Lung (tissue), 12 donors: Measurements from ENCODE around the gene OR6S1. TPM values are rescaled to one million over a fixed set of nuclear protein-coding genes. Genes with fewer than 3 reads are reported as not detected.

ENCODE experiments used
- ATAC-seq: fragments of 200-7000 bp; cut with Tn5 transposase; one replicate; pipeline ENCODE4 v1.9.1; 2020; ENCODE audit warnings: moderate number of reproducible peaks; ENCODE audit not compliant: insufficient read depth, low FRiP score
- DNase-seq, 3 donors: peaks; one replicate each; pipeline ENCODE4 v3.0.0-alpha.2; 2013 to 2017
- H3K27ac ChIP-seq, 2 donors: one replicate each; pipeline ENCODE4 v1.5.1; 2013; ENCODE audit warnings: mild to moderate bottlenecking in 2 of 2, moderate library complexity in 2 of 2, control low read depth in 1 of 2, inconsistent platforms in 1 of 2, low read depth in 1 of 2, low read length in 1 of 2
- H3K27me3 ChIP-seq, 3 donors: one replicate each; pipeline ENCODE4 v1.5.1; 2013; ENCODE audit warnings: low read length in 2 of 3; ENCODE audit not compliant: control insufficient read depth in 3 of 3, insufficient read depth in 3 of 3
- H3K36me3 ChIP-seq, 4 donors: one replicate each; pipeline ENCODE4 v1.5.1; 2013; ENCODE audit warnings: low read length in 4 of 4, mild to moderate bottlenecking in 1 of 4, moderate library complexity in 1 of 4; ENCODE audit not compliant: control insufficient read depth in 4 of 4, insufficient read depth in 4 of 4
- H3K4me1 ChIP-seq, 5 donors: one replicate each; pipeline ENCODE4 v1.5.1; 2013; ENCODE audit warnings: low read length in 5 of 5, mild to moderate bottlenecking in 2 of 5, moderate library complexity in 1 of 5; ENCODE audit not compliant: control insufficient read depth in 5 of 5, insufficient read depth in 5 of 5
- H3K4me3 ChIP-seq: one replicate; pipeline ENCODE4 v1.5.1; 2013; ENCODE audit warnings: mild to moderate bottlenecking, control low read depth, moderate library complexity
- H3K9ac ChIP-seq, 2 donors: one replicate each; pipeline ENCODE4 v1.5.1; 2013; ENCODE audit warnings: low read length in 2 of 2, control low read depth in 1 of 2; ENCODE audit not compliant: insufficient read depth in 1 of 2
- H3K9me3 ChIP-seq, 4 donors: one replicate each; pipeline ENCODE4 v1.5.1; 2013; ENCODE audit warnings: low read length in 3 of 4, mild to moderate bottlenecking in 1 of 4, moderate library complexity in 1 of 4; ENCODE audit not compliant: control insufficient read depth in 4 of 4, insufficient read depth in 3 of 4
- WGBS, 2 donors: extraction: QIAGEN DNeasy Blood & Tissue Kit; methylation state at CpG; one replicate each; pipeline ENCODE4 v1.1.7; 2013; 5-methylcytosine and 5-hydroxymethylcytosine counted together
- polyA plus RNA-seq, 2 donors: library from polyadenylated mRNA; stranded (reverse); fragments of 200-250 nt; gene quantifications; one replicate each; pipeline ENCODE4 v1.2.1, GENCODE V29; 2013
- total RNA-seq, 2 donors: library from RNA; depleted of rRNA in 1 of 2; stranded (reverse); fragments of >200 nt in 1 of 2; gene quantifications; one replicate each; pipeline ENCODE4 v1.2.1, GENCODE V29; 2014 to 2021
- TF ChIP-seq, protein P1 (sequence below): IDR thresholded peaks from 2 replicates; pipeline ENCODE4 v1.5.1; 2012; ENCODE audit warnings: mild to moderate bottlenecking; ENCODE audit errors: control extremely low read depth, extremely low read depth
- donor health status: control.
- donor health status: control.
- donor health status: Bipolar disorder and iron deficiency.
- donor health status: healthy.
- donor health status: DM: yes; HTN: yes; CAD: no.

OR6S1 gene
- total and polyA plus RNA-seq, 4 donors = not detected

DNA sequence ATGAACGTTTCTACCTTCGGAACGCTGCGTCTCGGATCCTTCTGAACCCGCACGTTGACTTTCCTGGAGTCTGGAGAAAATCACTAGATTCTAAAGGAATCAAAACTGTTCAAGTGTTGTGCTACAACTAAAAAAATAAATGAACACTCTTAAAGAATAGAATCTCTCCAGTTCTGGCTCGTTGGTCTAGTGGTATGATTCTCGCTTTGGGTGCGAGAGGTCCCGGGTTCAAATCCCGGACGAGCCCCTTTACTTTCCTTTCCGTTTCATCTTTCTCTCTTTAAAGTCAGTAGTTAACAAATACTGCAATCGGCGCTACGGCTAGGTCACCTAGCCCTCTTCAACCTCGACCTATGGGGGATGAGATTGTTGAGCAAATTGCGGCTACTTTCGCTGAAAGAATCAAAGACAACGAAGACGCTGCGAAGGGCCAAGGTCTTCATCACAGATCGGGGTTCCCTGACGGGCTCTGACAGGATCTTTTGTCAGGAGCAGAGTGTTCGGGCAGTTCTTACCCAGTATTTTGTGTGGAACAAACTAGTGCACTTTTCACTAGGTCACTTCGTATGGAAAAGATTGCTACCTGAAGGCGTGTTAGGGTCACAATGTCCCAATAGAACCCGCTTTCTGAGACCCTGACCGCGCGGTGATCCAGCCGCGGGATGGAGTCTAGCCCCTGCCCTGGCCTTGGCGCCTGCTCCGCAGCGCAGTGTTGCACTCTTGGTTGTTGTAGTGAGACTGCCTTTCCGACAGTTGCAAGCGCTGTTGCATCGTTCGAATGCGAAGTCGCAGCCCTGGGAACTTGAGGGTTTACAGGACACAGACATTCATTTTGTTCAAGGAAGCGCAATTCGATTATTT, 8.4 kb downstream of the OR6S1 start:
- Histone ChIP-seq H3K27ac (no peak overlapping the region), H3K4me3 (no peak overlapping the region), H3K36me3 (no peaks in the 10 kb centered on the region), H3K27me3 (peaks cover 0 to 73% (median 61%) of the 10 kb centered on the region in 3 donors), H3K9ac (no peak overlapping the region), H3K9me3 (no peaks in the 10 kb centered on the region), H3K4me1 (peaks cover 0 to 26% (median 7%) of the 10 kb centered on the region in 5 donors)
- WGBS, 2 donors = 5 to 6% methylated on average over 45 of the region's 45 CpGs
- DNase-seq (peak; percentile 50 to 72 (median 70)), ATAC-seq (peak; percentile 74)
- TF ChIP-seq, protein P1, sequence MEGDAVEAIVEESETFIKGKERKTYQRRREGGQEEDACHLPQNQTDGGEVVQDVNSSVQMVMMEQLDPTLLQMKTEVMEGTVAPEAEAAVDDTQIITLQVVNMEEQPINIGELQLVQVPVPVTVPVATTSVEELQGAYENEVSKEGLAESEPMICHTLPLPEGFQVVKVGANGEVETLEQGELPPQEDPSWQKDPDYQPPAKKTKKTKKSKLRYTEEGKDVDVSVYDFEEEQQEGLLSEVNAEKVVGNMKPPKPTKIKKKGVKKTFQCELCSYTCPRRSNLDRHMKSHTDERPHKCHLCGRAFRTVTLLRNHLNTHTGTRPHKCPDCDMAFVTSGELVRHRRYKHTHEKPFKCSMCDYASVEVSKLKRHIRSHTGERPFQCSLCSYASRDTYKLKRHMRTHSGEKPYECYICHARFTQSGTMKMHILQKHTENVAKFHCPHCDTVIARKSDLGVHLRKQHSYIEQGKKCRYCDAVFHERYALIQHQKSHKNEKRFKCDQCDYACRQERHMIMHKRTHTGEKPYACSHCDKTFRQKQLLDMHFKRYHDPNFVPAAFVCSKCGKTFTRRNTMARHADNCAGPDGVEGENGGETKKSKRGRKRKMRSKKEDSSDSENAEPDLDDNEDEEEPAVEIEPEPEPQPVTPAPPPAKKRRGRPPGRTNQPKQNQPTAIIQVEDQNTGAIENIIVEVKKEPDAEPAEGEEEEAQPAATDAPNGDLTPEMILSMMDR = no peak

DNA sequence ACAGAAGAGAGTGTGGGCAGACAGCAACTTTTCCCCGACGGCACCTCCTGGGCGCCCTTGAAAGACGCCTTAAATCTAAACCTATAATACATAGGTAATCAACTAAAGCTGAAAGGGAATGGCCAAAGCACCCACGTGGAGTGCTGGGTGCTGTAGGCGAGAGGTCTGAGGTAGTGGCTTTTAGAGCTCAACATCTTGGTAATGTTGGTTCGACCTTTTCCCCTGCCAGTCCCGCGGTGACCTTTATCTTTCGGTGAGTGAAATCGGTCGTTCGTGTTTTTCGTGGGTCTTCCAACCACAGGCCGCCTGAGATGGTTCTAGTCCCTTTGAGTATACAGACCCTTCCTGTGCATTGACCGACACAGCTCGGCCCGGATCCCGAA, 9.1 kb downstream of the OR6S1 start:
- no peak overlapping the region for H3K9ac ChIP-seq
- ATAC-seq (peak; percentile 7), DNase-seq (no peak)
- H3K27ac ChIP-seq = no peak overlapping the region
- H3K36me3 ChIP-seq = no peaks in the 10 kb centered on the region
- TF ChIP-seq, protein P1 = no peak
- no peaks in the 10 kb centered on the region for H3K9me3 ChIP-seq
- H3K27me3 ChIP-seq = peaks cover 0 to 76% (median 67%) of the 10 kb centered on the region in 3 donors
- 0 to 2% methylated on average over 19 of the region's 19 CpGs for WGBS, 2 donors
- peaks cover 0 to 26% (median 7%) of the 10 kb centered on the region in 5 donors for H3K4me1 ChIP-seq
- no peak overlapping the region for H3K4me3 ChIP-seq

DNA sequence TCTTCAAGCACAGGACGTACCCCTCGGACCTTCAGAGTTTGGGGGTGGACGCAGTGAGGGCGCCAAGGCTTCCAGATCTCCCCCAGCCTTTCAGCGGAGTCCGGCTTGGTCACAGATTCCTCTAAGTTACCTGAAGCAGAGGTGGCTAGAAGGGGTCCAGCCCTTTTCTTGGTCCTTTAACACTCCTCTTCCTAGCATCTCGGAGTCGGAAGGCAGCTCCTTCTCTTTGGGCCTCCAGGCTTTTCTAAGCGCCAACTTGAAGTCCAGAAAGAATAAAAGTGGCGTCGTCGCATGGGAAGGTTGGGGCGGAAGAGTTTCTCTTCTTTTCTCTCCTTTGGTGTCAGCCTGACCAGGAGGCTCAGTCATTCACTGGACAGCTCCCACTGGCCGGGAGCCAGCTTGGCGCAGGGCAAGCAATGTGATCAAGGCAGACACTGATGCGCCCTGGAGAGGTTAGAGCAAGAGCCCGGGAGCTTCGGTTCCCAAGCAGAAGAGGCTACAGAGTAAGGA, 9.6 kb downstream of the OR6S1 start:
- peaks cover 0 to 26% (median 7%) of the 10 kb centered on the region in 5 donors for H3K4me1 ChIP-seq
- H3K27ac ChIP-seq = no peak overlapping the region
- DNase-seq (peak; percentile 52 to 65 (median 52)), ATAC-seq (peak; percentile 49)
- no peaks in the 10 kb centered on the region for H3K36me3 ChIP-seq
- WGBS, 2 donors = 0 to 3% methylated on average over 18 of the region's 18 CpGs
- H3K9me3 ChIP-seq = no peaks in the 10 kb centered on the region
- TF ChIP-seq, protein P1 = no peak
- H3K4me3 ChIP-seq = no peak overlapping the region
- peaks cover 0 to 80% (median 72%) of the 10 kb centered on the region in 3 donors for H3K27me3 ChIP-seq
- no peak overlapping the region for H3K9ac ChIP-seq
